GM19452 (cell line): ENCODE results near the gene TBL1XR1.
A peak's percentile ranks its signal among the peaks of the same experiment; 100 is the strongest.

ENCODE experiments used
- ATAC-seq: cut with Tn5 transposase; IDR thresholded peaks from one replicate; pipeline ENCODE4 v1.9.1; 2021; ENCODE audit not compliant: unreplicated experiment

Gene TBL1XR1

DNA sequence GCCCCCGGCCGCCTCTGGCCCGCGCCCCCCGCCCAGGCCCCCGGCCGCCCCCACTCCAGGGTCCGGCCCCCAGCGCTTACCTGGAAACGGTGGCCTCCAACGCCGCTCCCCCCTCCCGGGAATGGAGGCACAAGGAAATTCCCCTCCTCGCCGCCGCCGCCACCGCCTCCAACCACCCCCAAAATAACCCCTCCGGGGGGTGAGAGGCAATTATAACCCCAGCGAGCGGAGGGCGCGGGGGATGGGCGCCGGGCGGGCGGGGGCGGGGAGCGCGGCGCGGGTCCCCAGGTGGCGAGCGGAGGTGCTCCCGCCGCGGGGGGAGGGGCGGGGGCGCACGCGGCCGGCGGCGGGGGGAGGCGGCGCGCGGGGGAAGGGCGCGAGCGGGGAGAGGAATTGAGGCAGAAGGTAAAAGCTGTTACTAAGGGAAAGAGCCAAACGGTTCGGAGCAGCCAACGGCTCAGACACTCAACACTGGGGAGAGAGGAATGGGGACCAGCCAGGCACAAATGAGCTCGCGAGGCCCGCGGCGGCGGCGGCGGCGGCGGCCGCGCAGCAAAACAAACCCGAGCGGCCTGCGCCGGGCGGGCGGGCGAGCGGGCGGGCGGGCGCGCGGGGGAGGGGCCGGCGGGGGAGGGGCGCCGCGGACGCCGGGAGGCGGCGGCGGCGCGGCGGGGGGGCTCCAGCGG, at the start of gene TBL1XR1:
TBL1XR1 (minus strand) TSS at position 442 of the 686 bp plus-strand sequence. CDS start 132,505 bp downstream, outside the sequence.
- ATAC-seq: peak; percentile 45

DNA sequence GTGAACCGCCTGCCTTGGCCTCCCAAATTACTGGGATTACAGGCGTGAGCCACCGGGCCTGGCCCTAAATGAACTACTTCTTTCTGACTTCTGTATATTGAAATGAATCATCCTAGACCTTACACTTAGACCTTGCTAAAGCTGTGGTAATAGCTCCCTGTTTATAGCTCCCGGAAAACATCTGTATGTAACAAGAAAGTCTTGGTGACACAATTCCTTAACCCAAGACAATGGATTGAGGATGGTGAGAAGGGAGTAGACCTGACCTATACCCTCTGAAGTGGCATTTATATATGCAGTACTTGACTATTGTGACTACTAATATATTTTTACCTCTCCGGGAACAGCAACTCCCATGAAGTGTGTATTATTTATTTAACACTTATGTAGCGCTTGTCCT, 48.0 kb upstream of the TBL1XR1 start:
- no peak for ATAC-seq

DNA sequence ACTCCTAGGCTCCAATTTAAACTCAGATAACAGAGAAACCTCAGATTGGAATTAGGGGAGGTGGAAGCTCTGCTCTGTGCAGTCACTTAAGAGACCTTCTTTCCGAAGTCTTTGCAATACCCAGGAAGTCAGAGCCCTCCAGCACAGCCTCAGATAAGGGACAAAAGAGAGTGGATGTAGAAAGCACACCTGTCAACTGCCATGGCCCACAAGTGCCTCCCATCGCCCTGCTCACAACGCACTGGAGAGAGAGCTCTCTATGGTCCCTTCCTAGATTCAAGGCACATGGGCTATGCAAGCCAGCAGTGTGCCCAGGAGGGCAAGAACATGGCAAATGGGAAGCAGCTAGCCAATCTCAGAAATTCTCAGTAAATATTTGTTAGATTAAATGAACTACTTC, 47.3 kb upstream of the TBL1XR1 start:
- no peak for ATAC-seq

DNA sequence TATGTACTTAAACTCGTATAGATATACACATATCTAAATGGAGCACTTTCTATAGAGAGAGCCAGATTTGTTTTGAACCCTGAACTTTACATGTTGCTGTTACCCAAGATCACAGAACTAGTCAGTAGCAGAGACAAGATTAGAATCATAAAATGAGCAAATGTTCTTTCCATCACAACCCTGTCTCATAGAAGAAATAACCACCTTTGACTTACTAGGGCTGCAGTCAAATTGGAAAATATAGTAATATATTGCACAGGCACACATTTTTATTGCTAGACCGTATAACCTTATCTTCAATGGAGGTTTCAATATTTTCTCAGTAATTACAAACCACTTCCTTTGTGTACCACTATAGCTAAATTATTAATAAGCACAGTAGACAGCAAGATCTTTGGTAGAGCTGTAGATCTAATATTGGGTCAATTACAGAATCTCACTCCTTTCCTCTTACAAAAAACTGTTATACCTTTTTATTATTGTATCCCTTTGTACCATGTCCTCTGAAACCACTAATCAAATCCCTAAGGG, 41.5 kb upstream of the TBL1XR1 start:
- no peak for ATAC-seq

DNA sequence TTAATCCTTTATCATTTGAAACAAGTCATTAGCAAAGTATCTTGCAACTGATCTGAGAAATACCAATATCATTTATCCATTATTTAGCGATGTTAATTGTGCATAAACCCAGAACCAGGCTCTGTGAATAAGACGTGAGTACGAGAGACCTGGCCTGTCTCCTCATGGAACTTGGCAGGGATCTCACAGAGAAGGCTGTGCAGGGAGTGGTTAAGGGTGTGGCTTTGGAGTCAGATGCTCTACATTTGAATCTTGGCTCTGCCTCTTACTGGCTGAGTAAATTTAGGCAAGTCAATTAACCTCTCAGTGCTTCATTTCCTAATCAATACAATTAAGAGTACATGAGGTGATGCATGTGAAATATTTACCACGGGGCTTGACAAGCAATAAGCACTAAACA, 39.9 kb upstream of the TBL1XR1 start:
- ATAC-seq: no peak

DNA sequence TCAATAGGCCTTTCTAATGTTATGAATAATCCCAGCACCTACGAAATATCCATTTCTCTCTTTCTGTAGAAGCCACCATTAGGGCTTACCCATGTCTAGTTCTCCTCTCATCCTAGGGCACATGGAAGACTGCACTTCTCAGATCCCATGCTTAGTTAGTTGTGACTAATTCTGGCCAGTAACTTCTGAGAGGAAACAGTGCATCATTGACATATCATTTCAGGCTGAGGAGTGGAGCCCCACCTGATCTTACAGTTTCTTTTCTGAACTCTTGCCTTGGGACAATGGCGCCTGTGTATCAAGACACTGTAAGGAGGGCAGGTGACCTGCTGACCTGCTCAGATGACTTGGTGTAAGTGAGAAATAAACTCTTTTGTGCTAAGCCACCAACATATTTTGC, 39.4 kb upstream of the TBL1XR1 start:
- no peak for ATAC-seq

DNA sequence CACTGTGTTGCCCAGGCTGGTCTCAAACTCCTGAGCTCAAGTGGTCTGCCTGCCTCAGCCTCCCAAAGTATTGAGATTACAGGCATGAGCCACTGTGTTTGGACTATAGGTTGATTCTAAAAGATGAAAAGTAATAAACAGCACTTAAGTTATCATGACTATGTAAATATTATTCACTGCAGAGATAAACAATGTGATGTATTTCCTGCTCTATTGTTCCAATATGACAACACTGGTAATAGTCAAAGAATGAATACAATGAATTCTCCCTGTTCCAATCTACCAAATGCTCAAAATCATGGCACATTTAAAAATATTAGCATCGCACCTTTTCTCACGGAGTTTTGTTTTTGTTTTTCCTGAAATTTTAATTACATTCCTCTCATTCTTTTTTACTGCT, 36.8 kb upstream of the TBL1XR1 start:
- ATAC-seq: no peak

DNA sequence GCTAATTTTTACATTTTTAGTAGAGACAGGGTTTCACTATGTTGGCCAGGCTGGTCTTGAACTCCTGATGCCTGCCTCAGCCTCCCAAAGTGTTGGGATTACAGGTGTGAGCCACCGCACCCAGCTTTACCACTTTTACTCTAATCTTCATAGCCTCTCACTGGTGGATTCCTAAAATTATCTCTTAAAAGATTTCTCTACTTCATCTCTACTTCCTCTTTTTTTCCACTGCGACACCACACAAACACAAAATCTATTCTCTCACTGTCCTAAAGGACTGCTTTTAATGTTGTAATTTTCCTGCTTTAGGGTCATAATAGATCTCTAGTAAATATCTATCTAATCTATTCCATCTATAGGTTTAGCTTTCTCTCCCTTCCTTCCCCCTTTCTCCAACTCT, 34.0 kb upstream of the TBL1XR1 start:
- no peak for ATAC-seq

DNA sequence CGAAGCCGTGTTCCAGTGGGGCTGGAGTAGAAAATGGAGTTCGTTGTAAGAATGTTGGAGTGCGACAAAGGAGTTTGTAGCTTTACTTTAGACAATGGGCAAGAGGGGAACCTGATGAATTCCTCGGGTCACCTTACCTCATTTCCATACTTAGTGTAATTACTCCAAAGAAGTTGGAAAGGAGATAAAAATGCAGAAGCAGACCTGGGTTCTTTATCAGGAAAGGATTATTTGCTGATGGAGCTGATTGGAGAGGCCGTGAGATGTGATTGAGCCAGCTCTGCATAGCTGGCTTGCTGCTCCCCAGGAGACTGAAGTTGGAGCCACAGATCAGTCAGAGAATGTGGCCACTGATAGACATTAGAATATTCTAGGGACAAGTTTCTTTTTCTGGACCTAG, 33.4 kb upstream of the TBL1XR1 start:
- no peak for ATAC-seq

DNA sequence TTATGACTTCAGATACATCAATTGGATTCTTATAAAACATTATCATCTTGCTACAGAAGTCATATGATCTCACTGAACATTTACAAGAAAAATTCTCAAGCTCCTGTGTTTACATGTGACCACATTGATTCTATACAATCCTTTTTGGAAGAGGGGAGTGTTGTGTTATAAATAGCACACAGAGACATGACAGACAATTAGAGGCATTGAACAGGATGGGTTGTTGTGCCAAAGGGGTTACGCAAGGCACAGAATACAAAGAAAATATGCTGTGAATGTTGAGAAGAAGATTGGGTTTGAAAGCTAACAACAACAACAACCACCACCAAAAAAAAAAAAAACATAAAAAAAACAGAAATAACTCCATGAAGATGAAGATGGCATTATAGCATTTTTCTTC, 32.5 kb upstream of the TBL1XR1 start:
- ATAC-seq: no peak

DNA sequence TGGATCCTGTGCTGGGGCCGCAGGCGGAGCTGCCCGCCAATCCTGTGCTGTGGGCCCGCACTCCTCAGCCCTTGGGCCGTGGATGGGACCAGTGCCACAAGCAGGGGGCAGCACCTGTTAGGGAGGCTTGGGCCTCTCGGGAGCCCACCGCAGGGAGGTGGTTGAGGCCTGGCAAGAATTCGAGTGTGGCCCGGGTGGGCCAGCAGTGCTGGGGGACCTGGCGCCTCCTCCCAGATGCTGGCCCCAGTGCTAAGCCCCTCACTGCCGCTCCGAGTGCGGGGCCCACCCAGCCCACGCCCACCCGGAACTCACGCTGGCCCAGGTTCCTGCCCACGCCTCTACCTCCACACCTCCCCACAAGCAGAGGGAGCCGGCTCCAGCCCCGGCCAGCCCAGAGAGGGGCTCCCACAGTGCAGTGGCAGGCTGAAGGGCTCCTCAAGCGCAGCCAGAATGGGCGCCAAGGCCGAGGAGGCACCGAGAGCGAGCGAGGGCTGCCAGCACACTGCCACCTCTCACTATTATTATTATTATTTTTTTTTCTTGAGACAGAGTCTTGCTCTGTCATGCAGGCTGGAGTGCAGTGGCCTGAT, 31.4 kb upstream of the TBL1XR1 start:
- ATAC-seq: no peak

DNA sequence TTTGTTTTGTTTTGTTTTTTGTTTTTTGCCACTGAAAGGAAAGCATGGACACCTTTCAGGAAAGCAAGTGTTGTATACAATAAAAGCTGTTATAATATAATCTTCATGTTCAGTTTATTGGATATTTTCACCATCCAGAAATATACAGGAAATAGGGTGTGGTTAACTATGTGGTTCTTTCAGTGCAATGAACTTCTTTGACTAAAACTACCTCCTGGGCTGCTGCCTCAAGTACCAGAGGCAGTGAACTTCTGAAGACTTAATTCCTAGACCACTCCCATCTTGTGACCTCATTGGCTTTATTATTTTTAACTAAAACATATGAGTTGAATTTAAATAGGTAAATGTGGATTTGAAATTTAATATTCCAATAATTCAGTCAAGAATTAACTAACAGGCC, 27.1 kb upstream of the TBL1XR1 start:
- ATAC-seq: no peak

DNA sequence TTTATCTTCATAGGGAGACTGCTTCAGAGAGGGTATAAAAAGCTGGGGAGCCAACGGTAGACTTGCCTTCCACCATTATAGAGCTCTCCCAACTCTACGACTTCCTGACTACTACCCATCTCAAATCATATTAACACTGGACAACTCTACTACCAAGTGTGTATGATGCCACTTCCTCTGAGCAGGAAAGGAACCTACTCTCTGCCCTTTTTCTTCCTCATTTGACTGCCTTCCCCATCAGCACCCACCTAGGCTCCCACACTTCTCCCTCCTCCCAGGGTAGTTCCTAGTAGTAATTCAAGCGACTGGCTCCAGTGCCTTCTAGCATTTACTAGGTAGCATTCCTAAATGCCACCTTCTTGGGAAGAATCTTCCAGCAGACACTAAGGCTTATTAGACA, 24.5 kb upstream of the TBL1XR1 start:
- no peak for ATAC-seq

DNA sequence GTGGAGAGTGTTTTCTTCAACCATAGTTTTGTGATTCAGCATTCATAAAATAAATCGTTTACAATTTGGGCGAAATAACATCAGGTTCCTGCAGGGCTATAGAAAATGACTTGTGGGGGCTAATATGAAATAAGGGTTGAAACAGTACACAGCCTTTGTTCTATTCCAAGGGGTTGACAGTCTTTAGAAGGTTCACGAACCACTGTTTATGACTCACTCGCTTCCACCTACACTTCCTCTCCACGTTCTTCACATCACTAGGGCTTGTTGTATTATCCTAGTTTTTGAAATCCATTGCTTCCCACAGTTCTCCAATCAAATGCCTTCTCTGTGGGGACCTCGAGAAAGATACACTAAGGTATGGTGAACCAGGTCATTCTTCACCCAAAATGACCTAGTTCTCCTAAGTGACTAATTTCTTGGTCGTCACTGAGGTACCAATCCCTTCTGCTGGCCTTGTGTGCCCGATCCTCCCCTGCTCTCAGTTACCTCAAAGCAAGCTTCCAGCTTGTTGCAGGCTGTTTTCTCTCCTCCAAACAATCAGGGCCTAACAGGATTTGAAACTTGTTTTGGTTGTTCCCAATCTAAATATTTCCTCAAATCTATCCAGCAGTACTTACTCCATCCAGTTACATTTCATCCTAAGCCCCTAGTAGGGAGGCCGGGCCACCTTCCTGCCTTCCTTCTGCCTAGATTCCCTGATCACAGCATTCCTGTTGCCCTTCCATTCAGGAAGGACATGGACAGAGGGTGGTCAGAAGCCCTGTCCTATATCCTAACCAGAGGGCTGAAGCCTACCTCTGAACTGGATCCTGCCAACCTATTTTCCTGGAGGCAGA, 23.1 kb upstream of the TBL1XR1 start:
- no peak for ATAC-seq

DNA sequence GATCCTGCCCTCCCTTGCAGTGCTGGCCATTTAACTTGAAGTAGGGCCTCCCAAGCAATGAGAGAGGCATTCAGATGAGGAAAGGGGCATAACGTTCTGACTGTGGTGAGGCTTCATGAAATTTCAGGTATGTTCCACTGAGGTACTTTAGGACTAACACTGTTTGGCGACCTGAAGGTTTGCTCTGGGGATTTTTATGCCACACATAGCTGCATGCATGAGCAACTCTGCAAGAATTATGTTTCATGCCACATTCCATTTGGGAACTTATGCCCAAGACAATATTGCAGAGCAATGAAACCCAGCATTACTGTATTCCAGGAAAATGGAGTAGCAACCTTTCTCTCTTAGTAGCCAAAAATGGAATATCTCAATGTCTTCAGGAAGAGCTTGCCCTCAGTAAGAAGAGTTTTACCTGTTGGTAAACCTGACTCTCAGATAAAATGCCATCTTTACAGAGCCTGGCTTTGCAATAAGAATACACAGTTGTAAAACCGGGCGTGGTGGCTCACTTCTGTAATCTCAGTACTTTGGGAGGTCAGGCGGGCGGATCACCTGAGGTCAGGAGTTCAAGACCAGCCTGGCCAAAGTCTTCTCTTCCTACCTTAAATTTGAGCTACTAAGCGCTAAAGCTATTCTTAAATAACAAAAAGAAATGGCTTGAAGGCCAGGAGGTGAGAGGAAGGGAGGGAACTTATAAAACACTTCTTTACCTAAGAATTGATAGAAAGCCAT, 16.7 kb upstream of the TBL1XR1 start:
- no peak for ATAC-seq

DNA sequence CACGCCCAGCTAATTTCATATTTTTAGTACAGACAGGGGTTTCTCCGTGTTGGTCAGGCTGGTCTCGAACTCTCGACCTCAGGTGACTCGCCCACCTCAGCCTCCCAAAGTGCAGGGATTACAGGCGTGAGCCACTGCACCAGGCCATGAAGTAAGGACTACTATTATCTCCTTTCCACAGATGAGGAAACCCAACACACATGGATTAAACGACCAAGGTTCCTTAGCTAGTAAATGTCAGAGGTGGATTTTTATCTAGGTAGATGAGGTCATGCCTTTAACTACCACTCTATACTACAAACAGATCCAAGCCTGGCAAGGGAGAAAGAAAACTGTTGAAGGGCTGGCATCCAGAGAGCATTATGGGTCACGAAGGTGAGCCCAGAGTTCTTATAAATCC, 15.5 kb upstream of the TBL1XR1 start:
- no peak for ATAC-seq

DNA sequence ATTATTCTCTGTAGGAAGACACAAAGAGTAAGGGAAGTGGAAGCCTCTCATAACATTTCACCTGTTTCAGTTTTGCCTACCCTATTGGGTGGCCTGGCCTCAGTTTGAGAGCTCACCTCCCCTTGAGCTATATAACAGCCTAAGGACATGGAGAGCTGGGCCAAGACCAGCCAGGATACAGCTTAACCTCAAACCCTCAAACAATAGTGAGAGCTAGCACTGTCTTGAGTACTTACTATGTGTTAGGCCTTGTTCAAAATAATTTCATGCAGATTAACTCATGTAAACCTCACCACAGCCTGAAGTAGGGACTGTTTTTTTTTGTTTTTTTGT, 15.0 kb upstream of the TBL1XR1 start:
- peak; percentile 55 for ATAC-seq

DNA sequence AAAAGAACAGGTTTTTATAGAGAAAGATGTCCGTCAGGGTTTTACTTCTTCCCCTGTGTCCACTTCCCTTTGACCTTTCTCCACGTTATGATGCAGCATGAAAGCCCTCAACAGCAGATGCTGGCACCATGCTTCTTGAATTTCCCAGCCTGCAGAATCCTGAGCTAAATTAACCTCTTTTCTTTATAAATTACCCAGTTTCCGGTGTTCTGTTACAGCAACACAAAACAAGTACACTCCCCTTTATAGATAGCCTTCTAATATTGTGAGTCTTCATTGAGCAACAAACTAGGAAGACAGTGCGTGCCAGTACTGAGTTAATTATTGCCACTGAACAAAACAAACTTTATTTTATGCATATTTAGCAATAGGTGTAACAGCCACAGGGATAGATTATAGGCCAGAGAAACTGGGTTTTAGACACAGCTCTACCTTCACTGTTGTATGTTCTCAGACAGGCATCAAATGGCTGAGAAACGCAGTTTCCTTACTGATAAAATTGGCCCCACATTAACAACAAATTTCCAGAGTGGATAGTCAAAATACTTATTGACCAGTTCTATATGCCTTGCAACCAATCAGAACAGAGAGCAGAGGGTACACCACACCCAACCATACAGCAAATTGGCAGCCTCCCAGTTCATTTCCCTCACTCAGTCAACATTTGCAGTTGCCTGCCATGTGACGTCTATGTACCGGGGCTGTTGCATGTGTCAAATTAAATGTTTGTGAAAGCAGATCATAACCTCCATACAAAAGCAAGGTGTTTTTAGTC, 14.4 kb upstream of the TBL1XR1 start:
- no peak for ATAC-seq

DNA sequence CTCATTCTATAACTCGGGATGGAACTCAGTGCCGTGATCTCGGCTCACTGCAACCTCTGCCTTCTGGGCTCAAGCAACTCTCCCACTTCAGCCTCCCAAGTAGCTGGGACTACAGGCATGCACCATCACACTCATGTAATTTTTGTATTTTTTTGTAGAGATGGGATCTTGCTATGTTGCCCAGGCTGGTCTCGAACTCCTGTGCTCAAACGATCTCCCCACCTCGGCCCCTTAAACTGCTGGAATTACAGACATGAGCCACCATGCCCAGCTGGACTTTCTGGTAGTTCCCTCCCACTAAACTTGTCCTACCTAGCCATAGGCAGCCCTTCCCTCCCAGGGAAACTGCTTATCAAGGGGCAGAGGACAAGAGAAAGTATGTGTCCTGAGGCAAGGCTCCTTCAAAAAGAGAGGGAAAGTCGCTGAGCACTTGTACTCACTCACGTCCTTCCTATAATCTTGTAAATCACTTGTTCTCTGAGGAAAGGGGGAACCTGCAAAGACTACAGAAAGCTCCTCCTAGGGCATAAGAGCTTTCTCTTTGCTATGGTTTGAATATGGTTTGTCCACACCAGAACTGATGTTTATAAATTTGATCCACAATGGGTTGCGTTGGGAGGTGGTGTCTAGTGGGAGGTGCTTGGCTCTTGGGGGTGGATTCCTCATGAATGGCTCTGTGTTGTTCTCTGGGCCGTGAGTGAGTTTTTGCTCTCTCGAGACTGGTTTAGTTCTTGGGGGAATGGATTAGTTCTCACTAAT, 13.6 kb upstream of the TBL1XR1 start:
- ATAC-seq: no peak

DNA sequence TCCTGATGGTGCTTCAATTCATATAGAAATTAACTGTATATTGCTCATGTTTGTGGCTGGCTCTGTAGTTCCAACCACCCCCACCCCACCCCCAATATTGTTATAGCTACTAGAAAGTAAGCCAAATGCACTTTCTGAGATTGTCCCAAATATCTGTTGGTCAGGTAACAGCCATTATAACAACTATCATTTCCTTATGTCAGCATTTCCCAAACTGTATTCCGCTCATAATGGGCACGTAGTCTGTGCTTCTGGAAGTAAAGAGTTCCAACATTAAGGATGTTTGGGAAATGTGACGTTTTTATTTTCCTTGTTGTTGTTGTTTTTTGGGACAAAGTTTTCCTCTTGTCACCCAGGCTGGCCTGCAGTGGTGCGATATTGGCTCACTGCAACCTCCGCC, 12.2 kb upstream of the TBL1XR1 start:
- no peak for ATAC-seq
